Measurements from ENCODE around the gene EME2. TPM values are rescaled to one million over a fixed set of nuclear protein-coding genes. Genes with fewer than 3 reads are reported as not detected.
A peak's percentile ranks its signal among the peaks of the same experiment; 100 is the strongest.
"Not testable (repeated sequence)": the region's sequence is repeated elsewhere in the genome, so short reads cannot be mapped to it uniquely, and the experiment has no call there.

The EME2 gene
- total and polyA plus RNA-seq, 4 donors: 1.6 to 23.7 (median 18.2) TPM

- H3K9me3 ChIP-seq (ENCODE audit: control insufficient read depth, low read length): peaks cover 2% of the 10 kb centered on the region
- ATAC-seq (ENCODE audit: low FRiP score) (no peak), DNase-seq (peak in 1 of 2 donors; percentile 66)
- no peak overlapping the region for H3K27ac ChIP-seq (ENCODE audit: low read depth in 1 of 2, low read length in 2 of 2)
- no peaks in the 10 kb centered on the region for H3K27me3 ChIP-seq (ENCODE audit: control insufficient read depth in 1 of 2, insufficient read depth in 2 of 2, low read length in 1 of 2)
- no peak overlapping the region for H3K4me3 ChIP-seq (ENCODE audit: low read length in 2 of 2)
- intact Hi-C loops (cut with DNase I): no loop called here
- WGBS, 2 donors: 80% methylated on average over 32 of the region's 32 CpGs
- no peaks in the 10 kb centered on the region for H3K36me3 ChIP-seq (ENCODE audit: control insufficient read depth in 1 of 2, insufficient read depth in 2 of 2, low read length in 1 of 2)
- H3K4me1 ChIP-seq (ENCODE audit: control insufficient read depth in 1 of 2, insufficient read depth in 2 of 2, low read length in 2 of 2): no peaks in the 10 kb centered on the region
Observed at GRCh38 chr16:1794908-1795666, 22.5 kb downstream of the EME2 start.

GRCh38 chr16:1799263-1799662, 26.7 kb downstream of the EME2 start:
- WGBS, 2 donors: 71 to 86% methylated on average over 5 of the region's 5 CpGs
- intact Hi-C loops (cut with DNase I); H3K9me3 ChIP-seq (ENCODE audit: control insufficient read depth, low read length); H3K27ac ChIP-seq (ENCODE audit: low read depth in 1 of 2, low read length in 2 of 2); H3K4me1 ChIP-seq (ENCODE audit: control insufficient read depth in 1 of 2, insufficient read depth in 2 of 2, low read length in 2 of 2); H3K36me3 ChIP-seq (ENCODE audit: control insufficient read depth in 1 of 2, insufficient read depth in 2 of 2, low read length in 1 of 2); ATAC-seq (ENCODE audit: low FRiP score); H3K27me3 ChIP-seq (ENCODE audit: control insufficient read depth in 1 of 2, insufficient read depth in 2 of 2, low read length in 1 of 2); DNase-seq; H3K4me3 ChIP-seq (ENCODE audit: low read length in 2 of 2): not testable (repeated sequence)

- no peak overlapping the region for H3K27ac ChIP-seq (ENCODE audit: low read depth in 1 of 2, low read length in 2 of 2)
- H3K27me3 ChIP-seq (ENCODE audit: control insufficient read depth in 1 of 2, insufficient read depth in 2 of 2, low read length in 1 of 2): no peaks in the 10 kb centered on the region
- ATAC-seq (ENCODE audit: low FRiP score): no peak
- no peak for DNase-seq
- 84 to 85% methylated on average over 10 of the region's 10 CpGs for WGBS, 2 donors
- peaks cover 2% of the 10 kb centered on the region for H3K9me3 ChIP-seq (ENCODE audit: control insufficient read depth, low read length)
- intact Hi-C loops (cut with DNase I): no loop called here
- no peaks in the 10 kb centered on the region for H3K4me1 ChIP-seq (ENCODE audit: control insufficient read depth in 1 of 2, insufficient read depth in 2 of 2, low read length in 2 of 2)
- H3K36me3 ChIP-seq (ENCODE audit: control insufficient read depth in 1 of 2, insufficient read depth in 2 of 2, low read length in 1 of 2): no peaks in the 10 kb centered on the region
- no peak overlapping the region for H3K4me3 ChIP-seq (ENCODE audit: low read length in 2 of 2)
Observed at GRCh38 chr16:1800701-1801100, 28.1 kb downstream of the EME2 start.

- no peak overlapping the region for H3K27ac ChIP-seq (ENCODE audit: low read depth in 1 of 2, low read length in 2 of 2)
- ATAC-seq (ENCODE audit: low FRiP score): no peak
- 85 to 91% methylated on average over 10 of the region's 10 CpGs for WGBS, 2 donors
- H3K4me3 ChIP-seq (ENCODE audit: low read length in 2 of 2): no peak overlapping the region
- H3K9me3 ChIP-seq (ENCODE audit: control insufficient read depth, low read length): no peaks in the 10 kb centered on the region
- no peaks in the 10 kb centered on the region for H3K4me1 ChIP-seq (ENCODE audit: control insufficient read depth in 1 of 2, insufficient read depth in 2 of 2, low read length in 2 of 2)
- peaks cover 0 to 2% of the 10 kb centered on the region in 2 donors for H3K36me3 ChIP-seq (ENCODE audit: control insufficient read depth in 1 of 2, insufficient read depth in 2 of 2, low read length in 1 of 2)
- intact Hi-C loops (cut with DNase I): no loop called here
- no peaks in the 10 kb centered on the region for H3K27me3 ChIP-seq (ENCODE audit: control insufficient read depth in 1 of 2, insufficient read depth in 2 of 2, low read length in 1 of 2)
- no peak for DNase-seq
Observed at GRCh38 chr16:1807626-1808025, 35.0 kb downstream of the EME2 start.

- Histone ChIP-seq H3K27me3 (ENCODE audit: control insufficient read depth in 1 of 2, insufficient read depth in 2 of 2, low read length in 1 of 2) (no peaks in the 10 kb centered on the region), H3K27ac (ENCODE audit: low read depth in 1 of 2, low read length in 2 of 2) (no peak overlapping the region), H3K4me1 (ENCODE audit: control insufficient read depth in 1 of 2, insufficient read depth in 2 of 2, low read length in 2 of 2) (no peaks in the 10 kb centered on the region), H3K9me3 (ENCODE audit: control insufficient read depth, low read length) (no peaks in the 10 kb centered on the region), H3K36me3 (ENCODE audit: control insufficient read depth in 1 of 2, insufficient read depth in 2 of 2, low read length in 1 of 2) (peaks cover 0 to 2% of the 10 kb centered on the region in 2 donors), H3K4me3 (ENCODE audit: low read length in 2 of 2) (no peak overlapping the region)
- 79 to 88% methylated on average over 18 of the region's 18 CpGs for WGBS, 2 donors
- ATAC-seq (ENCODE audit: low FRiP score) (no peak), DNase-seq (no peak)
- intact Hi-C loops (cut with DNase I): no loop called here
Observed at GRCh38 chr16:1808691-1809090, 36.1 kb downstream of the EME2 start.

GRCh38 chr16:1809281-1809801, 36.7 kb downstream of the EME2 start:
- Histone ChIP-seq H3K36me3 (ENCODE audit: control insufficient read depth in 1 of 2, insufficient read depth in 2 of 2, low read length in 1 of 2) (peaks cover 0 to 2% of the 10 kb centered on the region in 2 donors), H3K27me3 (ENCODE audit: control insufficient read depth in 1 of 2, insufficient read depth in 2 of 2, low read length in 1 of 2) (no peaks in the 10 kb centered on the region), H3K4me1 (ENCODE audit: control insufficient read depth in 1 of 2, insufficient read depth in 2 of 2, low read length in 2 of 2) (no peaks in the 10 kb centered on the region), H3K4me3 (ENCODE audit: low read length in 2 of 2) (no peak overlapping the region), H3K27ac (ENCODE audit: low read depth in 1 of 2, low read length in 2 of 2) (no peak overlapping the region), H3K9me3 (ENCODE audit: control insufficient read depth, low read length) (no peaks in the 10 kb centered on the region)
- ATAC-seq (ENCODE audit: low FRiP score) (peak; percentile 46), DNase-seq (peak in 1 of 2 donors; percentile 58)
- intact Hi-C loops (cut with DNase I): no loop called here
- WGBS, 2 donors: 62 to 76% methylated on average over 28 of the region's 28 CpGs

- no peak for DNase-seq
- intact Hi-C loops (cut with DNase I): no loop called here
Observed at GRCh38 chr16:1810106-1810505, 37.5 kb downstream of the EME2 start.

GRCh38 chr16:1810536-1810935, 37.9 kb downstream of the EME2 start:
- Histone ChIP-seq H3K36me3 (ENCODE audit: control insufficient read depth in 1 of 2, insufficient read depth in 2 of 2, low read length in 1 of 2) (peaks cover 0 to 2% of the 10 kb centered on the region in 2 donors), H3K4me1 (ENCODE audit: control insufficient read depth in 1 of 2, insufficient read depth in 2 of 2, low read length in 2 of 2) (no peaks in the 10 kb centered on the region), H3K9me3 (ENCODE audit: control insufficient read depth, low read length) (no peaks in the 10 kb centered on the region), H3K4me3 (ENCODE audit: low read length in 2 of 2) (no peak overlapping the region), H3K27ac (ENCODE audit: low read depth in 1 of 2, low read length in 2 of 2) (no peak overlapping the region), H3K27me3 (ENCODE audit: control insufficient read depth in 1 of 2, insufficient read depth in 2 of 2, low read length in 1 of 2) (no peaks in the 10 kb centered on the region)
- DNase-seq (no peak), ATAC-seq (ENCODE audit: low FRiP score) (no peak)
- intact Hi-C loops (cut with DNase I): no loop called here
- 91 to 94% methylated on average over 15 to 16 of the region's 16 CpGs for WGBS, 2 donors

More at GRCh38 chr16:1810106-1810505, 37.5 kb downstream of the EME2 start:
- Histone ChIP-seq H3K27me3 (ENCODE audit: control insufficient read depth in 1 of 2, insufficient read depth in 2 of 2, low read length in 1 of 2) (no peaks in the 10 kb centered on the region), H3K36me3 (ENCODE audit: control insufficient read depth in 1 of 2, insufficient read depth in 2 of 2, low read length in 1 of 2) (peaks cover 0 to 2% of the 10 kb centered on the region in 2 donors), H3K4me1 (ENCODE audit: control insufficient read depth in 1 of 2, insufficient read depth in 2 of 2, low read length in 2 of 2) (no peaks in the 10 kb centered on the region), H3K4me3 (ENCODE audit: low read length in 2 of 2) (no peak overlapping the region), H3K9me3 (ENCODE audit: control insufficient read depth, low read length) (no peaks in the 10 kb centered on the region), H3K27ac (ENCODE audit: low read depth in 1 of 2, low read length in 2 of 2) (no peak overlapping the region)
- WGBS, 2 donors: 91 to 93% methylated on average over 15 to 16 of the region's 16 CpGs
- ATAC-seq (ENCODE audit: low FRiP score): no peak

- intact Hi-C loops (cut with DNase I): no loop called here
- no peak overlapping the region for H3K27ac ChIP-seq (ENCODE audit: low read depth in 1 of 2, low read length in 2 of 2)
- no peak overlapping the region for H3K4me3 ChIP-seq (ENCODE audit: low read length in 2 of 2)
- no peaks in the 10 kb centered on the region for H3K4me1 ChIP-seq (ENCODE audit: control insufficient read depth in 1 of 2, insufficient read depth in 2 of 2, low read length in 2 of 2)
- WGBS, 2 donors: 29 to 30% methylated on average over 17 of the region's 17 CpGs
- DNase-seq (no peak), ATAC-seq (ENCODE audit: low FRiP score) (peak; percentile 58)
- peaks cover 0 to 8% of the 10 kb centered on the region in 2 donors for H3K36me3 ChIP-seq (ENCODE audit: control insufficient read depth in 1 of 2, insufficient read depth in 2 of 2, low read length in 1 of 2)
- no peaks in the 10 kb centered on the region for H3K27me3 ChIP-seq (ENCODE audit: control insufficient read depth in 1 of 2, insufficient read depth in 2 of 2, low read length in 1 of 2)
- H3K9me3 ChIP-seq (ENCODE audit: control insufficient read depth, low read length): no peaks in the 10 kb centered on the region
Observed at GRCh38 chr16:1812732-1813163, 40.1 kb downstream of the EME2 start.
